Sigmoid colon (tissue), 3 donors: ENCODE results near the gene CDK5RAP3.

ENCODE experiments used
- CTCF ChIP-seq, 4 experiments: fragments of 450-650 bp in 3 of 4; fragments of 200-600 bp in 1 of 4; IDR thresholded peaks; one replicate each; pipeline ENCODE4 v1.5.1; 2016 to 2019; ENCODE audit warnings: antibody characterized with exemption in 4 of 4, mild to moderate bottlenecking in 3 of 4, moderate library complexity in 2 of 4
- POLR2A ChIP-seq, 2 donors: fragments of 450-650 bp; IDR thresholded peaks; one replicate each; pipeline ENCODE4 v1.6.1; 2016; ENCODE audit warnings: antibody characterized with exemption in 2 of 2, mild to moderate bottlenecking in 2 of 2, moderate library complexity in 2 of 2

GRCh38 chr17:48027322-48027981, 56.5 kb downstream of the CDK5RAP3 start:
- TF ChIP-seq CTCF (IDR thresholded peaks at IDR 0.05), result no peak
- no peak for TF ChIP-seq POLR2A (IDR thresholded peaks at IDR 0.05)
